ENCODE results near the gene TBC1D23.

Gene TBC1D23

DNA sequence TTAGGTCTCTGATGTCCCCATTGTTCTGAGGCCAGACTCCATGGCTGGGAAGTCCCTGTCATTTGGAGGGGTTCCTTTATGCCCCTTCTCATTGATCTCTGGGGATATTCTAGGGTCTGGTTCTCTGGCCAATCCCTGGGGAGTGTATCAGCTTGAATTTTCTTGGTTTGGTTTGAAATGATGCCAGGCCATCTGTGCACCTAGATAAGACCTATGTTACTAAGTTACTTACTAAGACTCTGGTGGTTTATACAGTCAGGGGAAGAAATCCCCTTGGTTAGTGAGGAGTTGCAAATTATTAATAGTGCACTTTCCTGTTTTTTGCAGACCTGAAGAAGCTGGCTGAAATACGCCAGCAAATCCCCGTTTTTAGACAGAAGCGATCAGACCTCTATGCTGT is 94.1 kb downstream of the TBC1D23 start:
- DNase-seq, result no peak

DNA sequence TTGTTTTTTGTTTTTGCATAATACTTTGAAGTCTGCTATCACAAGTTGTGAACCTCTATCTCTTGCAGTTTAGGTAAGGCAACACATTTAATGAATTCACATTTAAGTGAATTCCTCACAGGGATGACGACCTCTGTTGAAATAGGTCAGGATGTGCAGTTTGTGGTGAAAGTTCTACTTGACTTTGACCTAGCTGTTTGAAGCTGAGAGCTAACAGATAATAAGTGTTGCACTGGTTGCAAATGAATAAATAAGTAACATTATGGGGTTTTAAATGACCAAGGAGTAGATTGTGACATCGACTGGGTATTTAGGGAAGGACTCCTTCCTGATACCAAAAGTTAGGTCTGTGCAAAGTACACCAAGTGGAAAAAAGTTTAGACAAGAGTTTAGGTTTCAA is 97.6 kb downstream of the TBC1D23 start:
- DNase-seq, result no peak

DNA sequence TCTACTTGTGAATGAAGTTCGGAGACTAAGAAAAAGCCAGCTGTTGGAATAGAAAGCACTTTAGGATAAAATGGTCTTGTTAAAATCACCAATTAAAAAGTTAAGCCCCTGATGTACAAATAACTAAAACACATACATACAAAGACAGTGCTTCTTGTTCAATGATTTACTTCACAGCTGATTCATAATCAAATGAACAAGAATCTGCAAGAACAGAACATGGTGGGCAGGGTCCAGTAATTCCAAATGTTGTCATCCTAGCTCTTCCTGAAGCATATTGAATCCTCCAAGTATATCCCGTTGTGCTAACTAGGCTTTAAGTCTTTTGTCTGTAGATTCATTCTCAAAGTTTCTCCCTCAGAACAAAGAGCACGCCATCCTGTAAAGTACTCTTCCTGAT is 98.2 kb downstream of the TBC1D23 start:
- DNase-seq, result no peak

DNA sequence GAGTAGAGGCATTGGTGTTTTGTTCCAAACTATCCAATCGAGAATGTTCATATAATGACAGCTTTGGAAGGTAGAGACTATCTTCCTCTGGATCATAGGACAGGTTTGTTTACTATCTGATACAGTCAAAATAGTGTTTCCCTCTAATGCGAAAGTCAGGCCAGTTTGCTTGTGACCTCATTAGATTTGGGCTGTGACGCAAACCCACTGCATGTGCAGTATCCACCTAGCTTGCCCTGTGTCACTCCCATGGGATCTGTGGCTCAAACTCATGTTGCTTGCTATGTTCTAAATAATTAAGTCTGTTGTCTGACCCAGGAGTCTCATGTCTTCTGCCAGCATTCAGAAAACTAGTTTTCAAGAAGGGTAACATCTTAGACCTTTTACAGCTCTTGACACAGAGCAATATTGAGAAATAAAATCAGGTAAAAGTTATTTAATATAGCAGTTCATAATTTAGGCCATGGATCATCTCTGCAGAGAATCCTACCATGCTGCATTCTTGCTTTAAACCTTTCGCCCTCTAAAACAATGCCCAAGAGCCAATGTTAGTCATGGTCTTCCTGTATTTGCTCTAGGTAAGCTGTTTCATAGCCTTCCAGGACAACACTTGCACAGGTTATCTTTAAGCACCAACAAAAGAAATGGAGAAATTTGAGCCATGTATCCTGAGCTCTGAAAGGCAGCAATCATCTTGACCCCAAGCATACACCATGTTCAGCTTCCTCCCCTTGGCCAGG is 100.1 kb downstream of the TBC1D23 start:
- DNase-seq, result no peak

- DNase-seq, result no peak
Measured at GRCh38 chr3:100361897-100362296, 101.1 kb downstream of the TBC1D23 start.

DNA sequence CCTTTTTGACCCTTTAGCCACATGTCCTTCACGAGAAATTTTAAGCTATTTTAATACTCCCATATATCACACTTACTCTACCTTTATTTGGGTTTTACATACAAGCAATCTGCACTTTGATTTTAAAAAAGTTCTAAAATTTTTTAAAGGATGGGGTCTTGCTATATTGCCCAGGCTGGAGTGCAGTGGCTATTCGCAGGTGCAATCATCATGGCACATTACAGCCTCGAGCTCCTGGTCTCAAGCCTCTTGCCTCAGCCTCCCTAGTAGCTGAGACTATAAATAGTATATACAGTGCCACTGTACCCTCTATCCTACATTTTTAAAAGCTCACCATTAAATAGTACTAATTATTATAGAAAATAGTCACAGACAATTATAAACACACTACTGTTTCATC is 103.6 kb downstream of the TBC1D23 start:
- no peak for DNase-seq

- no peak for DNase-seq
Measured at GRCh38 chr3:100366424-100366823, 105.6 kb downstream of the TBC1D23 start.

DNA sequence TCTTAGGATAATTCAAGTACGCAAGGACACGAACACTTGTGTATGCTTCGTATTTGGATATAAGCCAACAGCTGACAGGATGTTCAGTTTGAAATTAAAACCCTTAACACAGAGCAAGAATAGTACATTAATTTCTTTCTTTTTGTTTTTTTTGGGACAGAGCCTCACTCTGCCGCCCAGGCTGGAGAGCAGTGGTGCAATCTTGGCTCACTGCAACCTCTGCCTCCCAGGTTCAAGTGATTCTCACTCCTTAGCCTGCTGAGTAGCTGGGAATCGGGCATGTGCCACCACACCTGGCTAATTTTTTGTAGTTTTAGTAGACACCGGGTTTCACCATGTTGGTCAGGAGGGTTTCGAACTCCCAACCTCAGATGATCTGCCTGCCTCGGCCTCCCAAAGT is 107.6 kb downstream of the TBC1D23 start:
- DNase-seq, result no peak

DNA sequence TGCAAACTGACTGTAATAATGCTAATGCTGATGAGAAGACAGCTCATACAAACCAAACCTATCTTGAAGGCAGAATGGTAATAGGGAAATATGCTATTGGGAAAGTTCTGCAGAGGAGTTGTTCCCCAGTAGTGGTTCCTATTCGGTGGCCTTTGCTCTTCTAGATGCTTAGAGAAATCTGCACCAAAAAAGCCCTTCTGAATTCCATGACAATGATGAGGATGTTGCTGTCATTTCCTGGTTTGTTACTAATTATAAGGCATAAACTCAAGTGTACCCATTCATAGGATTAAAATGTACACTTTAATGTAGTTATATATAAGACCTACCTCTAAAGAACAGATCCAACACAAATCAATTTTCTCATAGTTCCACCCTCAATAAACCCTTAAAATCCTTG is 110.0 kb downstream of the TBC1D23 start:
- peak; percentile 34 for DNase-seq

- no peak for DNase-seq
Measured at GRCh38 chr3:100374521-100374920, 113.7 kb downstream of the TBC1D23 start.

Data from fibroblast of skin of back (primary cell).